ENCODE measurements around the gene EHBP1L1.
"Not testable (repeated sequence)": the region's sequence is repeated elsewhere in the genome, so short reads cannot be mapped to it uniquely, and the experiment has no call there.

EHBP1L1 gene

DNA sequence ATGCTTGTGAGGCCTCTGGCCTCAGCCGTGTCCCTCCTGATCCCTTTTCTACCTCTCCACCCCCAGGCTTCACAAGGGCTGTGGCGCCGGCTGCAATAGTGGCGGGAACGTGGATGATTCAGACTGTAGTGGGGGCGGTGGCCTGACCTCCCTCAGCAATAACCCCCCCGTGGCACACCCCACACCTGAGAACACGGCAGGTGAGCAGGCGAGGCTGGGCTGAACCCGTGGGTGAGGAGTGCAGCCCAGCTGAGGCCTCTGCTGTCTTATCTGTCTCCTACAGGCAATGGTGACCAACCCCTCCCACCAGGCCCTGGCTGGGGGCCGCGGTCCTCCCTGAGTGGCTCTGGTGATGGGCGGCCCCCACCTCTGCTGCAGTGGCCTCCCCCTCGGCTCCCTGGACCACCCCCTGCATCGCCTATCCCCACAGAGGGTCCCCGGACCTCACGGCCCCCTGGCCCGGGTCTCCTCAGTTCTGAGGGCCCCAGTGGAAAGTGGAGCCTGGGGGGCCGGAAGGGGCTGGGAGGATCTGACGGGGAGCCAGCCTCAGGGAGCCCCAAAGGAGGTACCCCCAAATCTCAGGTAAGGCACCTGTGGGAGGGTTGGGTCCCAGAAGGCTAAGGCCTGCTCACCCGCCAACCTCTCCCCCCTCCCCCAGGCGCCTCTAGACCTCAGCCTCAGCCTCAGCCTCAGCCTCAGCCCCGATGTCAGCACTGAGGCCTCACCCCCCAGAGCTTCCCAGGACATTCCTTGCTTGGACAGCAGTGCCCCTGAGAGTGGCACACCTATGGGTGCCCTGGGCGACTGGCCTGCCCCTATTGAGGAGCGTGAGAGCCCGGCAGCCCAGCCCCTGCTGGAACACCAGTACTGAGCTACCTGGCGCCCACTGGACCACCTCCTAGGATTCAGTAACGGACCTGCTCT, 60.5 kb downstream of the EHBP1L1 start:
- Mint-ChIP-seq H3K9me3 (no peaks in the 10 kb centered on the region), H3K27me3 (no peaks in the 10 kb centered on the region), H3K4me3 (no peak overlapping the region), H3K4me1 (peaks cover 30 to 67% of the 10 kb centered on the region in 2 donors), H3K27ac (peak overlapping the region; percentile 62), H3K36me3 (peaks cover 40 to 58% of the 10 kb centered on the region in 2 donors)
- ATAC-seq (replicated peaks) (no peak), DNase-seq (no peak)

DNA sequence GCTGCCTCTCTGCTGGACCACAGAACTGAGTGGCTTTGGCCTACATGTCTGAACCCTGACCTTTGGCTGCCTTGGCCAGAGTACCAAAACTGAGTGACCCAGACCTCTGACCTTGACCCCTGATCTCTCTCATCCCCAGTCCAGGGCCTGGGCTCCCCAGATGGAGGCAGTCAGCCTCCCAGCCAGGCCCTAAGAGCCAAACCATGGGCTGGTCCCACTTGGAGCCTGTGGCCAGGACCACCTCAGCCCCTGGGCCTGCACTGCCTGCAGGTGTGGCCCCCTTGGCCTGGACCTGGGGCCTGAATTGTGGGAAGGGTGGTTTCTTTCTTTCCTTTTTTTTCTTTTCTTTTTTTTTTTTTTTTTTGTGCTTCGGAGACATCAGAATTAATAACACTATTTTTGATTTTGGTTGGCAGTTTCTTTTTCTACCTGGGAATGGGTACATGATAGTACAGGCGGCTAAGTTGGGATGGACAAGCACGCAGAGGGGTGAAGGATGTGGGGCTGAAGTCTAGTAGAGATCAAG, 61.2 kb downstream of the EHBP1L1 start:
- Mint-ChIP-seq H3K4me1 (peaks cover 32 to 70% of the 10 kb centered on the region in 2 donors), H3K36me3 (peaks cover 42 to 59% of the 10 kb centered on the region in 2 donors), H3K27me3 (no peaks in the 10 kb centered on the region), H3K9me3 (no peaks in the 10 kb centered on the region), H3K27ac (peak overlapping the region; percentile 98), H3K4me3 (peak overlapping the region; percentile 91 to 92)
- no peak for DNase-seq
- ATAC-seq (replicated peaks): no peak

DNA sequence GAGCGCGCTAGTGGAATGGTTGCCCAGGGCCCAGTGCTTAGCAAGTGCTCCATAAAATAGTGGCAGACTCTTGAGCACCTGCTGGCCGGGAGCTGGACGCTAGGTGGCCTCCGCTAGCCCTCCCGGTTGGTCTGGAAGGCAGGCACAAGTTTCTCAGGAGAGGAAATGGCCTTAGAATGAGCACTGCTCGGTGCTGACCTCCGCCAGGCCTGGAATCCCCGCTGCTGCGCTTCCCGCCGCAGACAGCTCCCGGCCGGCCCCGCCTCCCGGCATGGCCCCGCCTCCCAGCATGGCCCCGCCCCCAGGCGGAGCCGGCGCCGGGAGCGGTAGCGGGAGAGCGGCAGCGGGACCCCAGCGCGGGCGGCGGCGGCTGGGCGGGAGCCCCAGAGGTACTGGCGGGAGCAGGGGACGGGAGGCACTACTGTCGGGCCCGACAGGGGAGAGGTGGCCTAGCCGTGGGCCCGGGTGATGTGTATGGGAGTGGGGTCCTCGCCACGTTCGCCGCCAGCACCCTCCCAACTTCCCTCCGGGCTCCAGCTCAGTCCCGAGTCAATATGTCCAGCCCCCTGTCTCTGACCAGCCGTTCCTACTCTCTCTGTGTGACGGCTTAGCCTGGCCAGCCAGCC, 62.1 kb downstream of the EHBP1L1 start, which contains the start of gene SIPA1:
TSS of gene SIPA1 (plus strand) at position 308 of the 626 bp plus-strand sequence. CDS start 2,821 bp downstream, outside the sequence.
- no peaks in the 10 kb centered on the region for H3K9me3 Mint-ChIP-seq
- ATAC-seq (replicated peaks) (peak; percentile 38 to 41), DNase-seq (peak; percentile 68)
- peaks cover 33 to 72% of the 10 kb centered on the region in 2 donors for H3K4me1 Mint-ChIP-seq
- peaks cover 43 to 60% of the 10 kb centered on the region in 2 donors for H3K36me3 Mint-ChIP-seq
- no peaks in the 10 kb centered on the region for H3K27me3 Mint-ChIP-seq
- peak within 1 kb of the TSS; percentile 91 to 92 for H3K4me3 Mint-ChIP-seq
- H3K27ac Mint-ChIP-seq: peak within 1 kb of the TSS; percentile 98

DNA sequence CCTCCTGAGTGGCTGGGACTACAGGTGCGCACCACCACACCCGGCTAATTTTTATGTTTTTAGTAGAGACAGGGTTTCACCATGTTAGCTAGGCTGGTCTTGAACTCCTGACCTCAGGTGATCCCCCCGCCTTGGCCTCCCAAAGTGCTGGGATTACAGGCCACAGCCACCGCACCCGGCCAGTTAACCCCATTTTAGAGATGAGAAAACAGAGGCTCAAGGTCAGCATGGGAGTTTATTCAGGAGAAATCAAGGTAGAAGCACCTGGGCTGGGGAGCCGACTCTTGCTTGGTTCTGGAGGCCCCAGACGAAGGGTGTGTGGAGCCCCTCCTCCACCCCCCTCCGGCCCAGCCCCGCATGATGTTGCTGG, 63.4 kb downstream of the EHBP1L1 start:
- peaks cover 52 to 63% of the 10 kb centered on the region in 2 donors for H3K36me3 Mint-ChIP-seq
- not testable (repeated sequence) for H3K27me3 Mint-ChIP-seq; DNase-seq; ATAC-seq (replicated peaks); H3K9me3 Mint-ChIP-seq
- H3K4me3 Mint-ChIP-seq: peak overlapping the region; percentile 91 to 92
- H3K27ac Mint-ChIP-seq: peak overlapping the region; percentile 98
- H3K4me1 Mint-ChIP-seq: peaks cover 40 to 73% of the 10 kb centered on the region in 2 donors

DNA sequence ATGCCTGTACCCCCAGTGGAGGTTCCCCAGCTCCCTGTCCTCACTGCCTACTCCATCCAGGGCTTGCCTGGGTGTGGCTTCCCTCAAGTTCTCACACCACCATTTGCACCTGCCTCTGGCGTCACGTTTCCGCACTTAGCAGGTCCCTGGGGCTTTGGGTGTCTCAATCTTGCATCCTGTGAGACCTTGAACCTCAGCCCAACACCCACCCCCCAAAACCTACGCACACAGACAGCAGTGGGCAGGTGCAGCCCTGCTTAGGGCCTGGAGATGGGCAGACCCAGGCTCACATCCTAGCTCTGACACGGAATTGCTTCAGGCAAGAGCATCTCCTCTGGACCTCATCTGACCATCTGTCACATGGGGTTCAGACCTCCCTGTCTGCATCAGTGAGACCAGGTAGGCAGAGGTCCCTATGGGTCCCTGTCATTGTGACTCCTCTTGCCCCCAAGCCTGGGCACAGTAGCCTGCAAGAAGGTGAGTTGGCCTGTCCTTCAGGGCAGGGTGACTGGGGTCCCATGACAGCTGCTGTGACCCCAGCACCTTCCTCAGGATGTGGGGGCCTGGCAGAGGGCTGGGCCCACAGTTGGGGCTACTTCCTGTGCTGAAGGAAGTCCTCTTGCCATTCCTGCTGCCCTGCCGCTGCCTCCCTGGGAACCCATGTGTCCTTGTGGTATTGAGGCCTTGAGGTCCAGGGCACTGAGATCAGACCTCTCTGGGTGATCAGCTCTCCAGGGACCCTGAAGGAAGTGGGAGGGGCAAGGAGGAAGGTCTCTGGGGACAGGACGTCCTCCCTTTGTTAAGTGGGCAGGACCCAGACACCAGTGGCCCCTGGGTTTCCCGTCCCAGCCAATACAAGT, 64.0 kb downstream of the EHBP1L1 start:
- Mint-ChIP-seq H3K27ac (peak overlapping the region; percentile 98), H3K9me3 (no peaks in the 10 kb centered on the region), H3K27me3 (no peaks in the 10 kb centered on the region), H3K4me1 (peaks cover 40 to 74% of the 10 kb centered on the region in 2 donors), H3K36me3 (peaks cover 54 to 61% of the 10 kb centered on the region in 2 donors), H3K4me3 (peak overlapping the region; percentile 91 to 92)
- ATAC-seq (replicated peaks) (peak; percentile 66 to 67), DNase-seq (peak; percentile 90)

DNA sequence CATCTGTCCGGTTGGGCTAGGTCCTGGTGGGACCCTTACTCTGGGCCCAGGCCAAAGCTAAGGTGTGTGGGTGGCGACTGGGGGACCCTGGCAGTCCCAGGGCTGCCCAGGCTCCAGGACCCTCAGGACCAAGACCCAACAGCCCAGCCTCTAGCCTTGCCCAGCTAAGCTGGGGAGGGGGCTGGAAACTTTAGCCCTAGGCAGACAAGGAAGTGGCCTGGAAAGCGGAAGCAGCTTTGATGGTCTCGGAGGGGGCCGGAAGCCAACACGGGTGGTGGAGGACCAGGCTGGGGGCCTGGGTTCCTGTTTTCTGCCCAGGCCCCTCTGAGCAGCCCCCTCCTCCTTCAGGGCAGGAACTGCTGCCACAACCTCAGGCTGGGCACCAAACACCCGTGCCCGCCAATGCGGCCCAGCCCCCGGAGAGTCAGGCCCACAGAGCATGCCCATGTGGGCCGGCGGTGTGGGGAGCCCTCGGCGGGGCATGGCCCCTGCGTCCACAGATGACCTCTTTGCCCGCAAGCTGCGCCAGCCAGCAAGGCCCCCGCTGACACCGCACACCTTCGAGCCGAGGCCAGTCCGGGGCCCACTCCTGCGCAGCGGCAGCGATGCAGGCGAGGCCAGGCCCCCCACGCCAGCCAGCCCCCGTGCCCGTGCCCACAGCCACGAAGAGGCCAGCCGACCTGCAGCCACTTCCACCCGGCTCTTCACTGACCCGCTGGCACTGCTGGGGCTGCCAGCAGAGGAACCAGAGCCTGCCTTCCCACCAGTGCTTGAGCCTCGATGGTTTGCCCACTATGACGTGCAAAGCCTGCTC, 64.8 kb downstream of the EHBP1L1 start:
- Mint-ChIP-seq H3K4me3 (peak overlapping the region; percentile 91 to 92), H3K36me3 (peaks cover 54 to 62% of the 10 kb centered on the region in 2 donors), H3K4me1 (peaks cover 40 to 69% of the 10 kb centered on the region in 2 donors), H3K27me3 (no peaks in the 10 kb centered on the region), H3K9me3 (no peaks in the 10 kb centered on the region), H3K27ac (peak overlapping the region; percentile 98)
- ATAC-seq (replicated peaks) (peak; percentile 13 to 29), DNase-seq (peak; percentile 54)

DNA sequence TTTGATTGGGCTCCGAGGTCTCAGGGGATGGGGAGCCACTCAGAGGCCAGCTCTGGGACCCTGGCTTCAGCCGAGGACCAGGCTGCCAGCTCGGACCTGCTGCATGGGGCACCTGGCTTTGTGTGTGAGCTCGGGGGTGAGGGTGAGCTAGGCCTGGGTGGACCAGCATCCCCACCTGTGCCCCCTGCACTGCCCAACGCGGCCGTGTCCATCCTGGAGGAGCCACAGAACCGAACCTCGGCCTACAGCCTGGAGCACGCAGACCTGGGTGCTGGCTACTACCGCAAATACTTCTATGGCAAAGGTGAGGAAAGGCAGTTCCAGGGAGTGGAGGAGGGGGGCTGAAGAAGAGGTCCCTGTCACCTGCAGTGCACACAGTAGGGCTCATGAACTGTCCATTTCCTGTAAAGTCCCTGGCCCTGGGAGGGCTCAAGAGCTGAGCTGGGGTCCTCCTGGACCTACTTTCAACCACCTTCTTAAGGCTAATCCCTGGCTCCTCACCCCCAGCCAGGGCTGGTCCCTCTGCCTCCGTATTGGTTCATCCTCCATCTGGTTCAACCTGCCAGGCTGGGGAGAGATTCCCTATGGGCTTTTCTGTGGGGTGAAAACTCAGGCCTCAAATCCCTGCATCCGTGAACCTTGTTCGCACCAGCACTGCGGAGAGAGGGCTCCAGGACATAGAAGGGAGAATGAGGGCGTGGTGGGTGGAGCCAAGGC, 65.6 kb downstream of the EHBP1L1 start:
- no peak for DNase-seq
- peaks cover 52 to 65% of the 10 kb centered on the region in 2 donors for H3K36me3 Mint-ChIP-seq
- peak overlapping the region; percentile 91 to 92 for H3K4me3 Mint-ChIP-seq
- H3K4me1 Mint-ChIP-seq: peaks cover 40 to 69% of the 10 kb centered on the region in 2 donors
- no peak for ATAC-seq (replicated peaks)
- H3K27ac Mint-ChIP-seq: peak overlapping the region; percentile 89
- H3K27me3 Mint-ChIP-seq: no peaks in the 10 kb centered on the region
- no peaks in the 10 kb centered on the region for H3K9me3 Mint-ChIP-seq
